ENCODE data around the gene MARCHF3.

Gene MARCHF3

DNA sequence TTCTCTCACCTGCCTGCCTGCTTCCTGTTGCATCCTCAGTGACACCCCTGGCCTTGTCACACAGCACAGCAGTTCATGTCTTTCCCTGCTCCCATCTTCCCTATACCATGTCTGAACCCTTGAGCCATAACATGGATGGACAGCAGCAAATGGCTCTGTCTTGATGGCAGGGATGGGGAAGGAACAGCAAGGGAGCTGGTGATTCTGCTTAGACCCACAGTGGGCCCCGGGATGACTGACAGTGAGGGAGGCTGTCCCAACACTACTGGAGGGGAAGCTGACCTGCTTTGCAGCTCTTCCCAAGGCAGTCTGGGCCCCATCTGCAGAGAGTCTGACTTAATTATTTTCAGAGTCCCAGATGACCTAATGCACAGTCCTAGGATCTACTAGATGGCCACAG is 48.2 kb downstream of the MARCHF3 start:
- DNase-seq, result no peak

DNA sequence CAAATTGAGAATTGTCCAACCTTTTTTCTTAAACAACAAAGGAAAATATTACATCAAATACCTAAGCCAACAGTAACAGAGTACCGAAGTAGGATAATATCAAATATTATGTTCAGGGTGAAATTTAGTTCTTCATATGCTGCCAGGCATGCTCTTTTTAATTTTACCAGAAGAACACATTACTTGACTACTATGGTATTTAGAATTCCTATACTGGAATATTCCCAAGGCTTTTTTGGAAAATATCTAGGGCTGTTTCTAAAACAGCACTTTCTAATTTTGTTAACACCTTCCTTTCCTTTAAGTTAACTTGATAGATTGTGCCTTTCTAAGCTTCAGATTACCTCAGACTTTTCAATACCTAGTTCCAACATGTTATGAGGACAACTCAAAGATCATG is 48.7 kb downstream of the MARCHF3 start:
- no peak for DNase-seq

DNA sequence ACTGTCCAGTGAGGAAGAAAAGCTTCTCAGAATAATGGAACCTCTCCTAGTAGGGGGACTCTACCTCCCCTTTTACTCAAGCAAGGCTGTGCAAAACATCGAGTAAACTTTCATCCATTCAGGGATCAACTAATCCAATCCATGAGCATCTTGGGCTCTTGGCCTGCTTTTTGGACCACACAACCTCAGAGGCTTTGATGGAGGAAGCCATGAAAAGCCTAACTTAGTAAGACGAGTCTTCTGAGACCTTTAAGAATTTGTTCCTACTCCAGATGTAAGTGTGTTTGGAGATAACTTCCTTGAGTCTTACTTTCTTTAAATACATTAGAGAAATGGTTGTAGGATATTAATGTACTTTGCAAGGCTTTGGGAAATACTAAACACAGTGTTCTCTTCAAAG is 49.1 kb downstream of the MARCHF3 start:
- DNase-seq, result no peak

DNA sequence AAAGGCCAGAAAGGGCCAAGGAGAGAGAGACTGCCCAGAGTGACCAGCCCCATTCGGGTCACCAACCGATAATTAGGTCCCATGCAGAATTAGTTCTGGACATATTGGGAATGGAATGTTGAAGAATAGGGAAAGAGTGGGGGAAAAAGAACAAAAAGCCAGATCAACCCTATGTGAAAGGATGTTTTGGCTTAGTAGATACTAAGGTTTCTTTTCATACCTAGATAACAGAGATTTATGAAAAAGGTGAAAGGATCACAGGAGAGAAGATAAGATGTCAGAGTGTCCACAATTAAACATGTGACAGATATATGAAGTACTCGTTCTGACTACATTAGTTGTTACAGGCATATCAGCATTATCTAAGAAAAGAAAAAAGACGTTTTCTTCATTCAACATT is 52.1 kb downstream of the MARCHF3 start:
- DNase-seq, result no peak

DNA sequence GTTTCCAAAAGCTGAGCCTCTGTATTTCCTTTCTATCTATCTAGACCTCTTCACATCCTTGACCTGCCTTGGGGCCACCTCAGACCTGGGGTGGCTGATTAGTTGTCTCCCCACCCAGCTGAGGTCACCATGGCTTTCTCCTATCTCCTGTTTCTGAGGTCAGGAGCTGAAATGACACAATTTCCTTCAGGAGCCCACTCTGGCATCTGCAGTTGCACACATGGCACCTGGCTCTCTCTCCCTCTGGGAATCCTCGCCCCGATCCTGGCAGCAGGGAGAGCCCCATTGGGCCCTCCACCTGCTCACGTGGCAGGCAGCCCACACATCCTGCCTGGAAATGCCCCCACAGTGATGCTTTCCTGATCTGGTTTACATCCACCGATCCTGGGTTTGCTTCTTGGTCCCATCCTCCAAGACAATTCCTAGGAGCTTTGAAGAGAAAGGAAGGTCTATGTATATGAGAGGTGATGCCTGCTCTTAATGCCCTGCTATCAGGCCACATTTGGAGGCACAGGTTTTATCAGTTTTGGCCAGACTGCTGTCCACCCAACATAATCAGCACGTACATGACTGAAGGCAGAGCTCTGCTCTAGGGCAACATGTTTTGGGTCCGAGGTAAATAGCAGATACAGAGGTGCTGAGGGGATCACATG is 53.7 kb downstream of the MARCHF3 start:
- DNase-seq, result no peak

DNA sequence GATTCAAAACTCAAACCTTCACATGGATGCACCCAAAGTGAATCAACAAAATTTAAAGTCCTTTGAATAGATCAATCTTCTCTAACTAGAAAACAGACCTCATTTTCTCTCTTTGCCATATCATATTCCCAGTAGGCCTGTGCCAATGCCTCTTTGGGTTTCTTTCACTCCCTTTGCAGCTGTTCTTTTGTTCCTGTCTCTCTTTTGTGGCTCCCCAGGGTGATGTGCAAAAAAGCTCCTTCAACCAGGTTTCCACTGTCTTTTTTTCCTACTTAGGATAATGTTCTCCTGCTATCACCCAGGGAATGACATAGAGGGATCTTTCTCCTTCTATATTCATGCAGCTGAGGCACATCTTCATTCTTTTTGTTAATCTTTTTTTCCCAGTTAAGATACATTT is 54.6 kb downstream of the MARCHF3 start:
- no peak for DNase-seq

DNA sequence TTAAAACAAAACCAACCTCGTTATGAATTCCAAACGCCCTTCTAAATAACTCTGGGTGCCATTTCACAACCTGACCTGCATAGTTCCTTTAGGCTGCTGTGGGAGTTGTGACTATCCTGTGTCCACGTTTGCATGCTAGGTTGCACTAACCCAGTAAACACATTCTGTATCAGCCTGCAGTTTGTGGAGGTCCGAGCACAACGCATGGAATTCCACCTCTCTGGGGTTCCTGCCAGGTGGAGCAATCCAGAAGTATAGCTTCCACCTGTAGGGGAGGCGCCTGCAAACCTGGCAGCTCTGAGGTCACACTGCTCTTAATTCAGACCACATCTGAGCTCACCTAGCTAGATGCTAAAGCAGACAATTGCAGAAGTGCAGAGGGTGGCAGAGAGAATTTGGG is 57.2 kb downstream of the MARCHF3 start:
- no peak for DNase-seq

DNA sequence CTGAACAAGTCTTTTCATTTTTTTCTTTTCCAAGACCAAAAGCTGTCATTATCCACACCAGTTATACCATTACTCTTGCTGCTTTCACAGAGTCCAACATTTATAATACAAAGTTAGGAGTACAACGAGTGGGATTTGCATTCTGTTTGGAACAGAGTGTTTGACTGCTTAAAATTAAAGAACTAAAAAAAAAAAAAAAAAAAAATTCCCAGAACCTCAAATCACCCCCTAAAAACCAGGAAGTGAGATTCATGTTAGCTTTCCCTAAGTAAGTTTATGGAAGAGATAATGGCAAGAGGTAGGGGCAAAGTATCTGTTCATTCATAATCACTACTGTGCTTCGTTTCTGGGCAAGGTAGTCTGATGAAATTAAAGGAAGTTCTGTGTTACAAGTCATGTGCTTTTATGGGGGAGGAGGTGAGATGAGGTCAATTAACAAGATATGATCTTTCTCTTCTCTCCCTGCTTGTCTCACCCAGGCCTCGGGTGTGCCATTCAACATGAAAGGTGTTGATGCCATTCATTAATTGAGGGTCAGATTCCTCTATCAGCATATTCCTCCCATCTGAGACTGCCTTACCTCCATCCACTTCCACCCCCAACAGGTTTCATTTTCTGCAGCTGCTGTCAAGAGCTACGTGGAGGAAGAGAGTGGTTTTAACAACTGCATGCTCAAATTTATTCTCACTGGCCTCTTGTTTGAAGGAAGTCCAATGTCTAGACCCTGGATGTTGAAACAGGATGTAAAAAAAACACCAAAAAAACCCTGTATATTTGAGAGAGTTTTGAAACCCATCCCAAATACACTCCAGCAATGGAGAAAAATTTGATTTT is 58.1 kb downstream of the MARCHF3 start:
- DNase-seq, result no peak

DNA sequence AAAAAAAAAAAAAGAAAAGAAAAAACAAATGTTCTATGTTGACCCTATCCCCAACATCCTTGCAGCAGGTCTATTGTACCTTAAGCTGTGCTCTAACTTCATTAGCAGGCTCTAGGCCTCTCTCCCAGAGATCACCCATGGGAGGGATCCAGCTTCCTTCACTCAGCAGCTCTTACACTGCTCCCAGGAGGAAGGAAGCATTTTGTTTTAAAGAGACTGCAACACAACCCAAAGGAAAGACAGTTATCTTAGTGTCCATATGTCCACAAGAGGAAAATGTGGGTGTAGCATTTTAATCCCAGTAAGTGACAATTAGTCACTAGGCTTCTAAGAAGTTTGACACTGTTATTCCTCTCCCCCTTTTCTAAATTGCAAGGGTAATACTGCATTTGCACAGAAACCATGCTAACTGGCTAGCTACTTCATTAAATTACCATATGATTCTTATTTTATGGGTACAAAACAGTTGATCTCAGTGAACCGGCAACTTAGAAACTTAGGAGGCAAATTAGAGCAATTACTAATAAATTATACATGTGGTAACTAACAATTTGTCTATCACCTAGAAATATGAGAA is 58.8 kb downstream of the MARCHF3 start:
- DNase-seq, result no peak

DNA sequence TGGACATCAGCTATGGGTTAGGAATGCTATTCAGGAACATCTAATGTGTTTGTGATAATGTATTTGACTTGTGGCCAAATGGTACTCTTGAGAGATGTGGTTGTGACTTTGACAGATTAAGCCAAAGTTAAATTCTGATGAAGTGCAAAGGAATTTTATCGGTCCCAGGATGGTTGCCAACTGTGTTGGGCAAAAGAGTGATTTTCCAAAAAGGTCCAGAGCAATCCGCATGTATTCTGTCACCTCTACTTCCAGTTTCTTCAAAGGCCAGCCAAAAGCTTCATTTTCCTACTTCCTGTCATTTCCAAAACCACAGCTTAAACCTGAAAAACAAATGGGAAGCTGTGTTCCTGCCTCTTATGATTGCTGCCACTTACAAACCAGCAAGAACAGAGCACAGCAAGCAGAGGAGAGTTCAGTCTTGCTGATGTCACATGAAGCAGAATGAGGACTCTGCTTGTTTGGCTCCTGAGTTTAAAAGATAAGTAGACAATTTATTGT is 59.8 kb downstream of the MARCHF3 start:
- no peak for DNase-seq

DNA sequence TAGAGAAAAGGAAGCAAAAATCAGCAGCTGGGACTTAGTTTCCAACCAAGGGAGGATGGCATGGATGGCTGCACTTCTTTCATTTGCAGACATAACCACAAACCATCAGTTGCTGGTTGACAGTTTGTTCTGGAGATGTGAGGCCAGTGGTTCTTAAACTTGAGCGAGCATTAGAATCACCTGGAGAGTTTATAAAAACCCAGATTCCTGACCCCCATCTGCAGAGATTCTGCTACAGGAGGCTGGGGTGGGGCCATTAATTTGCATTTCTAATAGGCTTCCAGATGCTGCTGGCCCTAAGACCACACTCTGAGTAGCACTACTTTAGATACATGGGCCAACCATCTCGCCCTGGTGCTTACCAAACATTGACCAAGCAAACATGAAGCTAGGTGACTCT is 60.8 kb downstream of the MARCHF3 start:
- no peak for DNase-seq

DNA sequence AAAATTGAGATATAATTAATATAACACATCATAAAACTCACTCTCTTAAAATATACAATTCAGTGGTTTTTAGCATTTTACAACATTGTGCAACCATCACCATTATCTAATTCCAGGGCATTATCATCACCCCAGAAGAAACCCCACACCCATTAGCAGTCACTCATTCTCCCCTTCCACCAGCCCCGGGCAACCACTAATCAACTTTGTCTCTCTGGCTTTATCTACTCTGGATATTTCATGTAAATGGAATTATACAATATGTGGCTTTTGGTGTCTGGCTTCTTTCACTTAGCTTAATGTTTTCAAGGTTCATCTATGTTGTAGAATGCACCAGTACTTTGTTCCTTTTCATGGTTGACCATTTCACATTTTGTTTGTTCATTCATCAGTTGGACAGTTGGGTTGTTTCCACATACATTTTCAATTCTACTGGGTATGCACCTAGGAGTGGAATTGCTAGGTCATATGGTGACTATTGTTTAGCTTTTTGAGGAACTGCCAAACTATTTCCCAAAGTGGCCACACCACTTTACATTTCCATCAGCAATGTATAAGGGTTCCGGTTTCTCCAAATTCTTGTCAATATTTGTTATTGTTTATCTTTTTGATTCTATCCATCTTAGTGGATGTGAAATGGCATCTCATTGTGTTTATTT is 62.4 kb downstream of the MARCHF3 start:
- DNase-seq, result no peak

DNA sequence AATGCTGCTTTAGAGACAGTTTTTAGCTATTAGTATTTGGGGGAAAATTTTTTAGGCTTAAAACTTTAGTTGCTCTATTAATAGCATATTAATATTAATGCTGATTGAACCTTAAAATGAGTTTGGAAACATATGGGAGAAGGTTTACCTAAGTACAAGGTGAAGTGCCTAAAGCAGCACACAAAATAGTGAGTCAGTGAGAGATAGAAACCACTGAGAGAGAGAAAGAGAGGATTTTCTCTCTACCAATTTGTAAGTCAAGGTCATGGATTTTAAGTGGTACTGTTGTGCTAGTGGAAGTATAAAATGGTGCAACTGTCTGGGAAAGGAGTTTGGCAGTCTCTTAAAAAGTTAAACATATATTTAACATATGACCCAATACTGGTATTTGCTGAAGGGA is 64.9 kb downstream of the MARCHF3 start:
- DNase-seq, result no peak

DNA sequence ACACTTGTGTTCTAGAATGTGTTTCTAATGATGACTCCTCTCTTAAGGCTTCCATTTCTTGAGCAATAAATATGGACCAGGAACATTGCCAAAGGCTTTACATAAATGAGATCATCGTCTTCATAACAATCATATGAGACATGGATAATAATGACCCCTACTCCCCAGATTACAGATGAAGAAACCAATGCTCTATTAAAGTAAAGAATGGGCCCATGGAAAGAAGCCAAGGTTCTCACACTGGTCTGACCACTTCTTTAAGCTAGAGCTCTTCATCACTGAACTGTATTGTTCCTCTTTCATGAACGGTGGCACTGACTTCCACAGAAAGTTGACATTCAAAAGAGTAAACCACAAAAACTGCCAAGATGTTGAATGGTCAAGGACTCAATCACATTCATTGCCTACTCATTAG is 65.3 kb downstream of the MARCHF3 start:
- DNase-seq, result no peak

DNA sequence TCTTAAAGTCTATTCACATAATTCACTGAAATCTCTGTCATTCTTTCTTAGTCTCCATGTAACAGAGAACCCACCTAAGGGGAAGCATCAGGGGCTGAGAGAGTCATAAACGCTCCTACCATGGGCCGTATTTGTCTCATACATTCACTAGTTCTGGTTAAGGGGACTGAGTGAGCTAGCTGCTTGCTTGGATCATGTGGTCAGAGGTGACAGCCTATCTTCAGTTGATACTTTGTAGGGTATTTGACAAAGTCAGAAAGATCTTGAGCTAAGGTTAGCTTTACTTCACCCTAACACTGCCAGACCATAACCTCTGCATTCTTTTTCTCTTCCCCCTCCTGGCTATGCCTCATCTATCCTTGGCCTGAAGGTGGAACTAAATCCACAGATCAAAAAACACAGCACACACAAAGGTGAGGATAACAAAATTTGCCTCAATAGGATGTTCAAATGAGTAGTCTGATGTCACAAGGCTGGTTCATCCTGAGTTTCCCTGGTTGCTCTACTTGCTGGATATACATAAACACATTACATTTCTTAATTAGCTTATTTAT is 66.5 kb downstream of the MARCHF3 start:
- no peak for DNase-seq

DNA sequence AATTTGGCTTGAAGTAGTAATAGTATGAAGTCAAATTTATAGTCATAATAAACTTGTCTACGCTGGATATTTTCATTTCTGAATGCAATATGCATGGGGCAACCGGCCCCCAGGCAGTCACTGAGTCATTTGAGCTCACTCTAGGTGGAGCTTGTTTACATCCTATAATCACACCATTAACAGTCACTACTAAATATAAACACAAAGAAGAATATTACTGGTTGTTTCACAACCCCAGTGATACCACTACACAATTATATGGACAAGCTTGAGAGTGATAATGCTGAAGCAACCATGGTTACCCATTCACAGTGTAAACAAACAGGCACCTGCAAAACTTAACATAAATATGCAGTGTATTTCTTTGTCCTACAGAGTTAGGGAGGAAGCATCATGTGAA is 68.7 kb downstream of the MARCHF3 start:
- no peak for DNase-seq

DNA sequence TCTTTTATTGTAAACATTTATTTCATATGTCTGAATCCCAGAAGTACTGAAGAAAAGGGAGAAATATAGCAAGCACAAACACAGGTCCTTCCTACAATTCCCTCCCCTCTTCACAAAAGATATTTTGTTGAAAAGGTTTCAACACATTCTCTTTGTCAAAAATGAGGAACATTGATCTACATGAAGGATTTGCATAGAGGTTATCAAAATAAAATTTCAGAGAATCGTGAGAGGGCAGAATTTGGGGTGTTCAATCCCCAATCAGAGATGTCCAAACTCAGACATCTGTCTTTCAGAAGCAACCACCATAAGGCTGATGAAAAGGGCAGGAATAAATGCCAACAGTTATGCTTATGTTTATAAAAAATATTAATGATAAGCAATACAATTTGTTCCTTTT is 69.2 kb downstream of the MARCHF3 start:
- no peak for DNase-seq

DNA sequence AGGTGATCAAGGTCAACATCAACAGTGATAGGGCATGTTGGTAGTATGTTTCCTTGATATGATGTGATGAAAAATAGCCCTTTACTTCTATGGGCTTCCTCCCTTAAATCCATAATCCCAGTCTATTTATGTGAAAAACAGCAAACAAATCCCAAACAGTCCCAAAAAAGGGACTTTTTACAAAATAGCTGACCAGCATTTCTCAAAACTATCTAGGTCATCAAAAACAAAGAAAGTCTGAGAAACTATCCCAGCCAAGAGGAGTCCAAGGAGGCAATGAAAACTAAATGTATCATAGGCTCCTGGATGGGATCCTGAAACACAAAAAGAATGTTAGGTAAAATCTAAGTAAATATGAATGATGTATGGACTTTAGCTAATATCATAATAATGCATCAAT is 71.2 kb downstream of the MARCHF3 start:
- DNase-seq, result no peak

DNA sequence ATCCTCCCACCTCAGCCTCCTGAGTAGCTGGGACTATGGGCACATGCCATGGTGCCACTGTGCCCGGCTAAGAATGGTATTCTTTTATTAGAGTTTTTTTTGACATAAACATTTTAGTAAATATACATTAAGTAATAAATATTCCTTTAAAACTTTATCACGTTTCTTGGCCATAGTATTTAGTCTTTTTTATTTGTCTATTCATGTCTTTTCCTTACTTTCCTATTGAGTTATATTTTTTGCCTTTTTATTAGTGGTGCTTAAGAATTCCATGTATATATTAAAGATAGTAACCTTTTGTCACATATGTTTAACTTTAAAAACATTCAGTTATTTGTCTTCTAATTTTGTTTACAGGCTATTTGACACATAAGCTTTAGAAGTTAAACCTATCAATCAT is 73.4 kb downstream of the MARCHF3 start:
- DNase-seq, result no peak

DNA sequence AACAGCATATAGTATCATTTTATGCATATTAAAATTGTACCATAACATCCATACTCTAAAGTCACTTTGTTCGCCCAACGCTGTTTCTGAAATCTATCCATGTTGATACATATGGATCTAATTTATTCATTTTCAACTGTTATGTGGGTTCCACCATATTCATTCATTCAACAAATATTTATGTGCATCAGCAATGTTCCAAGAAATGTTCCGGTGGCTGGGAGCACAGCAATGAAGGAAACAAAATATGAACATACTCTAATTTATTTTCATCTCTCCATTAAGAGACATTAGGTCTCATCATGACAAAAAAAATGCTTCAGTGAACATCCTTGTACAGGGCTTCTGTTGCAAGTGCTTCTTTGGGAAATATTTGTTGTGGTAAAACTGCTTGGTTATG is 75.4 kb downstream of the MARCHF3 start:
- no peak for DNase-seq

DNA sequence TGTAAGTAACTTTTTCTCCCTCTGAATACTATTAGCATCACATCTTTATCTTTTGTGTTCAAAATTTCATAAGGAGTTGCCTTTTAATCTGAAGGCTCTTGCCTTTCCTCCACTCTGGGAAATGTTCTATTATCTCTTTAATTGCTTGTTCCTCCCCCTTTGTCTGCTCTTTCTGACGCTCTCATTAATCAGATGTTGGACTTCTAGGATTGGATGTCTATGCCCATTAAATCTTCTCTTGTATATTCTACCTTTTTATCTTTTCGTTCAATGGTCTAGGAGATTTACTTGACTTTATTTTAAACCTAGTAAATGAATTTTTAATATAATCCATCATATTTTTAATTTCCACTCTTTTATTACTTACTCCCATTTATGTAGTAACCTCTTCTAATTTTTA is 76.7 kb downstream of the MARCHF3 start:
- no peak for DNase-seq

DNA sequence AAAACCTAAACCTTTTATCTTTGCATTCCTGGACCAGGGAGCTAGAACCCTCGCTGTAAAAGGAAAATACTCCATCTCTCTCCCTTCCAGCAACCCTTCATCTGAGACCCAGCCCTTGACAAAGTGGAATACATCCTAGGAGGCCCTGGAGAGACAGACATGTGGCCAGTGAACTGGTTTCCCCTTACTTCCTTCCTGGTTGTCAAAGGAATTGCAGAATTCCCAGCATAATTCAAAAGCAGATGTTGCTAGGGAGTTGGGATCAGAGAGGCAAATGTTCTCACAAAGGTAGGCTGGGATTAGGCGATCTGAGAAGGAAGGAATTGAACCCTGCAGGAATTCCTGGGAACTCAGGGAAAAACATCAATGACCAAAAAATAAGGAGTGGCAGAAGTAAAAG is 80.9 kb downstream of the MARCHF3 start:
- no peak for DNase-seq

DNA sequence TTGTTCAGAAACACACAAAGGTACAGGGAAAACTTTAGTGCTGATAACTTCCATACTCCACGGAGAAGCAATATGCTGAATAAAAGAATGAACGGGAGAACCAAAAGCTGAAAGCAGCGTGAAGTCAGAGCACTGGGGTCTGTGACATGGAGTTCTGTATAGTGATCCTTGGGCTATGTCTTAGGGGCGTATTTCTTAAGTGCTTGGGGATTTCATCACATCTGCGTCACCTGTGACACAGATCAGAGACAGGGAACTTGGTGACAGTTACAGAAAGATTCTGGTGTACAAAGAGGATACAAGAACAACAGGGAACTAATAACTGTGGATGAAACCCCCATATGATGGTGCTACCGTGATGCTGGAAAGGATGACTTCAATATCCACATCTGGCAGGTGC is 81.9 kb downstream of the MARCHF3 start:
- no peak for DNase-seq

Data from GOT3 (cell line).